ENCODE measurements around the gene IQSEC3.

The IQSEC3 gene

GRCh38 chr12:138898-139534, 72.4 kb downstream of the IQSEC3 start:
- no peak for DNase-seq (ENCODE audit: low read depth, low spot score)

GRCh38 chr12:139585-139984, 73.0 kb downstream of the IQSEC3 start:
- DNase-seq (ENCODE audit: low read depth, low spot score) = no peak

DNA sequence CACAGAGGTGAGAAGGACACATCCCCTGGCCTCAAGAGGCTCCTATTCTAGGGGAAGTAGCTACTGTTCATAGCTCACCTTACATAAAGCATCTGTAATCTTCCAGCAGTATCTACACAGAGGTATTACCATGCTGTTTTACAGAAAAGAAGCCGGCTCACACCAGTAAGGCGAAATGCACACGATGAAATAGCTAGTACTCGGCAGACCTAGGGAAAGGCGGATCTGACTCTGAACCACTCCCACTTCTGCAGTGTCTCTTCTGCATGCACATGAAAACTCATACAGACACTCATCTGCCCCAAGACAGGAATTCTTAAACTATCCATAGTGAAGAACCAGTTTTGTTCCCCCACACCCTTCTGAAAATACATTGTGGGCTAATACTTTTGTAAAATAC, 73.6 kb downstream of the IQSEC3 start:
- no peak for DNase-seq (ENCODE audit: low read depth, low spot score)

DNA sequence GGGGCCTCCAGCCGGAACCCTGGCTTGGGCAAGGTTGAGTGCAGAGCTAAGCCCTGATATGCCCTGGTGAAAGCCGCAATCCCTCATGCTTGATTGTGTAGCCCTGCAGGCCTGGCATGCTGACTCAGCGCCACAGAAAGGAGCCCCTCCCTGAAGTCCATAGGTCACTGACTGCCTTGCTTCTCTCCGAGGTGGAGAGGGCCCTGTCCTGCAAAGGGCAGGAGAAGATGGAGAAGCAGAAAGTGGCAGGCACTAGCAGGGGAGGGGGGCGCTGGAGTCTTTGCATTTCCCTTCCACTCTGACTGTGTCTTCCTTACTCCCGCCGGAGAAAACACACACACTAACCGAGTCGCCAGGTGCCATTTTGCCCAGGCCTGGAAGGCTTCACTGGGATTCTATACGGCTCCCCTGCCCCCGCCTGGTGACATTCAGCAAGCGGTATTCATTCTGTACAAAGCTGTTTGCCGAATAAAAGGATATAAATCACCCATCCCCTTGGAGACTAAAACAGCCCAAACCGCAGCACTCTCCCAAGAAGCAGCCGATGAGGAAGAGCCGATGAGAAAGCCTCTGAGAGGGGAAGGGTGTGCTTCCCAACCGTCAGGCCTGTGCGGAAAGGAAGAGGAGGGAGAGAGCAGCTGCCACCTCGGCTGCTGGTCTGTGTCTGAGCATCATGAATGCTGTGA, 77.5 kb downstream of the IQSEC3 start:
- no peak for DNase-seq (ENCODE audit: low read depth, low spot score)

DNA sequence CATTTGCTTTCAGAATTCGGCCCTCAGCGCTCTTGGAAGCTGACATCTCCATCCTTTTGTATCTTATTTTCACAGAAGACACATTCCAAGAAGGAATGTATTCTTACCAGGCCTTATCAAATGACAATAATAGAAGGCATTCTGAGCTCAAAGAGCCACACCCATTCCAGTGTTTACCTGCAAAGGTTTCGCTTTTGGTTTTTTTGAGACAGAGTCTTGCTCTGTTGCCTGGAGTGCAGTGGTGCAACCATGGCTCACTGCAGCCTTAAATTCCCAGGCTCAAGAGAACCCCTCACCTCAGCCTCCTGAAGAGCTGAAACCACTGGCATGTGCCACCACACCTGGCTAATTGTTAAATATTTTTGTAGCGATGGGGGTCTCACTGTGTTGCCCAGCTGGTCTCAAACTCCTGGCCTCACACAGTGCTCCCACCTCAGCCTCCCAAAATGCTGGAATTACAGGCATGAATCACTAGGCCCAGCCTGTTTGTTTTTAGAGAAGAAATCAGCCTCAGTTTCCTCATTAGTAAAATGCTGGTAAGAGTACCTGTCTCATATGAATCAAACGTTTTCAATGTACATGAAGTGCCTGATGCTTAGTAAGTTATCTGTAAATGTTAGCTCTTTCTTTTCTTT, 78.2 kb downstream of the IQSEC3 start:
- no peak for DNase-seq (ENCODE audit: low read depth, low spot score)

DNA sequence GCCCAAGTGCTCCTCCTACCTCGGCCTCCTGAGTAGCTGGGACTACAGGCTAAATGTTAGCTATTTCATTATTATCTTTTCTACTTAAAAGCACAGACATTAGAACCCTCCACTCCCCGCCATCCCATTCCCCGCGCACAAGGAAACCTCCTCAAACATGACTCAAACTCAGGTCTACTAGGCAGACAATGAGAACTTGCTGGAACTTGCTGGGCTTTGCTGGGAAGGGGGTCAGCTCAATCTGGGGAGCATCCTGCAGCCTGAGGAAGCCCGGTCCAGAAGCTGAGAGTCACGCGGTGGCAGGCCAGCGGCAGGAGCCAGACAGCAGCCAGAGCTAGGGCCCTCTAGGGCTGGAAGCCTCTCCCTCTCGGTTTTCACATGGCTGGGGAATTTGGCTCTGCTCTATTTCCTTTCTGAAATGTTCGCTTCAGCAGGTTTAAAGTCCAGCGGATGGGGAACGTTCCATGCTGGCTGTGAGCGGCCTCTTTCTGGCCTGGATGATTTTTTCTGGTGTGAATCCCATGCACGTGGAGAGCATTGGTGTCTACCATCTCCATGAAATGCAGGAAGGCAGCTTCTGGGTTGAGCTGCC, 78.9 kb downstream of the IQSEC3 start:
- DNase-seq (ENCODE audit: low read depth, low spot score) = no peak

DNA sequence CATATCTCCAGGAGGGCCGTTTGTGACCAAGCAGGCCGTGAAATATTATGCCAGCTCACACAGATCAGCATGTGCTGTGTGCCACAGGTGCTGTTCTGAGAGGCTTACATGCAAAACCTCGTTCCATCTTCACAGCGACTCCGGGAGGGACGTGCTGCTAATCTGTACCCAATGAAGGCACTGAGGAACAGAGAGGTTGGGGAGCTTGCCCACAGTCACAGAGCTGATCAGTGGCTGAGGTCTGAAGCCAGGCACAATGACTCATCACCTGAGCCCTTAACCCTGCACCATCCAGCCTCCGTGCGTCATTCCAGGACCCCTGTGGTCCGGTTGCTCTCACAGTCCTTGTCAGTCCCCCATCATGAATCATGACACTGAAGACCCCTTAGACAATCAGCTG, 80.7 kb downstream of the IQSEC3 start:
- DNase-seq (ENCODE audit: low read depth, low spot score) = no peak

- DNase-seq (ENCODE audit: low read depth, low spot score) = no peak
Observed at GRCh38 chr12:148676-149416, 82.3 kb downstream of the IQSEC3 start.

DNA sequence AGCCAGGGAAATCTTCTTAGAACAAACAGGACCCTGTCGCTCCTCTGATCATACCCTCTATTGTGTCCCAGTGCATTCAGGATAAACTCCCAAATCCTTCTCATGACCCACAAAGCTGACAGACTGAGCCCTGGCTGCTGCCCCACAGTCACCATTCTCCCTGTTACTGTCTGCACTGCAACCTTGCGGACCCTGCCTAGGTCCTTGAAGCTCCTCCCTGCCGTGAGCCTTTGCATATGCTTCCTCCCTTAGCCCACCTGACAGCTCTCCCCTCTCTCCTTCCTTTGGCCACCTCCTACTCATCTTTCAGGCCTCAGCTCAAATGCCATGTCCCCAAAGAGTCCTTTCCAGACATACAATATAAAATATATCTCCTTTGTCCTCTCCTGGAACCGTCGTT, 85.0 kb downstream of the IQSEC3 start:
- DNase-seq (ENCODE audit: low read depth, low spot score) = no peak

DNA sequence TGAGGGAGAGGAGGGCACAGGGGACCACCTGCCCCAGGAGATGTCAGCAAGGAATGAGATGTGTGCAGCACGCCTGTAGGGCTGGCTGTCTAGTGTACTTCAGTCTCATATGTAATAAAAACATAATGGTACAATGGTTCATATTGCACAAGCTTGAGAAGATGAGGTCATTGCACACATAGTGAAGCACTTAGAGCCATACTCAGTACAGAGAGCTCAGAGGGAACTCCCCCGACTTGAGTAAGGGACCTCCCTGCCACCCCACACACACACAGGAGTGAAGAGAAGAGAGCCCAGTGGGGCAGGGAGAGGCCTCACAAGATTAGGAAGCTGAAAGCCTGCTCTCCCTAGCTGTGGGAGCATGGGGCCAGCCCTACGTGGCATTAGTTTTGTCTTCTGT, 85.9 kb downstream of the IQSEC3 start:
- no peak for DNase-seq (ENCODE audit: low read depth, low spot score)

- DNase-seq (ENCODE audit: low read depth, low spot score) = no peak
Observed at GRCh38 chr12:153080-153746, 86.6 kb downstream of the IQSEC3 start.

GRCh38 chr12:154058-154457, 87.5 kb downstream of the IQSEC3 start:
- no peak for DNase-seq (ENCODE audit: low read depth, low spot score)

DNA sequence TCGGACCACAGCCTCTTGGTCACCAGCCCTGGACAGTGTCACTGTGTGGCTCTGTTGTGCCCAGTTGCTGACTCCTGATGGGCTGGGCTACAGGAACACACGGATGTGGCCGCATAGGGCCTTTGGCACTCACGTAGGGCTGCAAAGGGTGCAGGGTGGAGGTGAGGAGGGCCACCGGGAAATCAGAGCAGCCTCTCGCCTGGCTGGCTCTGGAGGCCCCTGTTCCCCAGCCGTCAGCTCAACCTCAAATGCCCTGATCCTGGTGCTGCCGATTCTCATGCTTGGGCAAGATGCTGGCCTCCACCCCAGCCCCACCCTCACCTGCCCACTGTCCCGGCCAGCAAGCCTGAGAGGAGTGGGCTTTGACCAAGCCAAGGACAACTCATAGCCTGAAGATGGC, 88.4 kb downstream of the IQSEC3 start:
- no peak for DNase-seq (ENCODE audit: low read depth, low spot score)

DNA sequence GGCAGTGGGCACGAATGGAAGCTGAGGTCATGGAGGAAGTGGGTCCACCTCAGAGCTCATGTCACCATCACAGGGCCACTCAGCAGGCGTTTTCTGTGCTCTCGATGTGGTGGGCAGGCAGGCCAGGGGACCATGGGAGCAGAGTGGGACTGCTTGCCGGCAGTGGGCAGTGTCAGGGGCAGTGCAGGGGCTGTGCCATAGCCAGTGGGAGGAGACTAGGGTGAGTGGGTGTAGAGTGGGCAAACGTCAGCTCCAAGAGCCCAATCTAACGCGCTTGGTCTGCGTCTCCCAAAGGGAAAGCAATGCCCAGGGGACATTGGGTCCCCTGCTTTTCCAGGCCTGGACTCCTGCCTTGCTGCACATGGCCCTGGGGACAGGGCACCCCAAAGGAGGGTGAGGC, 89.1 kb downstream of the IQSEC3 start:
- DNase-seq (ENCODE audit: low read depth, low spot score) = no peak

GRCh38 chr12:156945-157344, 90.4 kb downstream of the IQSEC3 start:
- no peak for DNase-seq (ENCODE audit: low read depth, low spot score)

GRCh38 chr12:157644-158043, 91.1 kb downstream of the IQSEC3 start:
- no peak for DNase-seq (ENCODE audit: low read depth, low spot score)

- DNase-seq (ENCODE audit: low read depth, low spot score) = no peak
Observed at GRCh38 chr12:159156-159782, 92.7 kb downstream of the IQSEC3 start.

- no peak for DNase-seq (ENCODE audit: low read depth, low spot score)
Observed at GRCh38 chr12:160858-161257, 94.3 kb downstream of the IQSEC3 start.

- DNase-seq (ENCODE audit: low read depth, low spot score) = no peak
Observed at GRCh38 chr12:161823-162222, 95.3 kb downstream of the IQSEC3 start.

GRCh38 chr12:162467-163307, 96.1 kb downstream of the IQSEC3 start:
- DNase-seq (ENCODE audit: low read depth, low spot score) = no peak
